GM23338 (cell line): ENCODE results near the gene ELL2.
"Not testable (repeated sequence)": the region's sequence is repeated elsewhere in the genome, so short reads cannot be mapped to it uniquely, and the experiment has no call there.

Experiments
- CREB1 ChIP-seq: fragments of 250-450 bp; sonication (Bioruptor Pico); IDR thresholded peaks from 2 replicates; pipeline ENCODE4 v1.5.0; 2020; ENCODE audit warnings: low read depth, mild to moderate bottlenecking, moderate library complexity
- EZH2 ChIP-seq: fragments of 200-600 bp; sonication (generic); IDR thresholded peaks from one replicate; pipeline ENCODE4 v1.8.0; 2017; ENCODE audit warnings: antibody characterized with exemption, mild to moderate bottlenecking, low read depth; ENCODE audit not compliant: unreplicated experiment
- EZH2phosphoT487 ChIP-seq: fragments of 200-600 bp; sonication (generic); IDR thresholded peaks from one replicate; pipeline ENCODE4 v1.8.1; 2018; ENCODE audit warnings: antibody characterized with exemption; ENCODE audit not compliant: unreplicated experiment
- JUNB ChIP-seq: IDR thresholded peaks from one replicate; pipeline ENCODE4 v1.6.1; 2016; ENCODE audit warnings: antibody characterized with exemption; ENCODE audit not compliant: unreplicated experiment
- NANOG ChIP-seq: IDR thresholded peaks from 2 replicates; pipeline ENCODE4 v1.6.1; 2016; ENCODE audit warnings: antibody characterized with exemption, borderline replicate concordance
- POLR2AphosphoS5 ChIP-seq: IDR thresholded peaks from 2 replicates; pipeline ENCODE4 v1.6.1; 2016; ENCODE audit warnings: antibody characterized with exemption, low read depth
- TF ChIP-seq, protein P1 (sequence below), 2 experiments: fragments of 200-600 bp in 1 of 2; sonication (generic) in 1 of 2; conservative IDR thresholded peaks; 2 replicates each; pipeline versions ENCODE4 v1.5.1 to v1.6.1; 2016 to 2017; ENCODE audit warnings: antibody characterized with exemption in 2 of 2, low read depth in 2 of 2, mild to moderate bottlenecking in 2 of 2, moderate library complexity in 1 of 2
- TF ChIP-seq, protein P2 (sequence below): IDR thresholded peaks from one replicate; pipeline ENCODE4 v1.6.1; 2018; ENCODE audit warnings: antibody characterized with exemption; ENCODE audit not compliant: unreplicated experiment

DNA sequence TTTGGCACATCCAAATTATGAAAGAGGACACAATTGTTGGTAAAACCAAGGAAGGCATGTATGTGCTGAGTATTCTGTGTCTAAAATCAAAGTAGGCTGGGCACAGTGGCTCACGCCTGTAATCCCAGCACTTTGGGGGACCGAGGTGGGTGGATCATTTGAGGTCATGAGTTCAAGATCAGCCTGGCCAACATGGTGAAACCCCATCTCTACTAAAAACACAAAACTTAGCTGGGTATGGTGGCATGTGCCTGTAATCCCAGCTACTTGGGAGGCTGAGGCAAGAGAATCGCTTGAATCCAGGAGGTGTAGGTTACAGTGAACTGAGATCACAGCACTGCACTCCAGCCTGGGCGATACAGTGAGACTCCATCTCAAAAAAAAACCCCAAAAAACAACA lies 124.7 kb downstream of the ELL2 start:
- not testable (repeated sequence) for TF ChIP-seq CREB1 (CRISPR knock-in tag); EZH2; POLR2AphosphoS5; NANOG; JUNB; EZH2phosphoT487
- TF ChIP-seq, protein P1, sequence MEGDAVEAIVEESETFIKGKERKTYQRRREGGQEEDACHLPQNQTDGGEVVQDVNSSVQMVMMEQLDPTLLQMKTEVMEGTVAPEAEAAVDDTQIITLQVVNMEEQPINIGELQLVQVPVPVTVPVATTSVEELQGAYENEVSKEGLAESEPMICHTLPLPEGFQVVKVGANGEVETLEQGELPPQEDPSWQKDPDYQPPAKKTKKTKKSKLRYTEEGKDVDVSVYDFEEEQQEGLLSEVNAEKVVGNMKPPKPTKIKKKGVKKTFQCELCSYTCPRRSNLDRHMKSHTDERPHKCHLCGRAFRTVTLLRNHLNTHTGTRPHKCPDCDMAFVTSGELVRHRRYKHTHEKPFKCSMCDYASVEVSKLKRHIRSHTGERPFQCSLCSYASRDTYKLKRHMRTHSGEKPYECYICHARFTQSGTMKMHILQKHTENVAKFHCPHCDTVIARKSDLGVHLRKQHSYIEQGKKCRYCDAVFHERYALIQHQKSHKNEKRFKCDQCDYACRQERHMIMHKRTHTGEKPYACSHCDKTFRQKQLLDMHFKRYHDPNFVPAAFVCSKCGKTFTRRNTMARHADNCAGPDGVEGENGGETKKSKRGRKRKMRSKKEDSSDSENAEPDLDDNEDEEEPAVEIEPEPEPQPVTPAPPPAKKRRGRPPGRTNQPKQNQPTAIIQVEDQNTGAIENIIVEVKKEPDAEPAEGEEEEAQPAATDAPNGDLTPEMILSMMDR (conservative IDR thresholded peaks at IDR 0.05; ENCODE audit: low read depth in 2 of 2), result not testable (repeated sequence)
- TF ChIP-seq, protein P2, sequence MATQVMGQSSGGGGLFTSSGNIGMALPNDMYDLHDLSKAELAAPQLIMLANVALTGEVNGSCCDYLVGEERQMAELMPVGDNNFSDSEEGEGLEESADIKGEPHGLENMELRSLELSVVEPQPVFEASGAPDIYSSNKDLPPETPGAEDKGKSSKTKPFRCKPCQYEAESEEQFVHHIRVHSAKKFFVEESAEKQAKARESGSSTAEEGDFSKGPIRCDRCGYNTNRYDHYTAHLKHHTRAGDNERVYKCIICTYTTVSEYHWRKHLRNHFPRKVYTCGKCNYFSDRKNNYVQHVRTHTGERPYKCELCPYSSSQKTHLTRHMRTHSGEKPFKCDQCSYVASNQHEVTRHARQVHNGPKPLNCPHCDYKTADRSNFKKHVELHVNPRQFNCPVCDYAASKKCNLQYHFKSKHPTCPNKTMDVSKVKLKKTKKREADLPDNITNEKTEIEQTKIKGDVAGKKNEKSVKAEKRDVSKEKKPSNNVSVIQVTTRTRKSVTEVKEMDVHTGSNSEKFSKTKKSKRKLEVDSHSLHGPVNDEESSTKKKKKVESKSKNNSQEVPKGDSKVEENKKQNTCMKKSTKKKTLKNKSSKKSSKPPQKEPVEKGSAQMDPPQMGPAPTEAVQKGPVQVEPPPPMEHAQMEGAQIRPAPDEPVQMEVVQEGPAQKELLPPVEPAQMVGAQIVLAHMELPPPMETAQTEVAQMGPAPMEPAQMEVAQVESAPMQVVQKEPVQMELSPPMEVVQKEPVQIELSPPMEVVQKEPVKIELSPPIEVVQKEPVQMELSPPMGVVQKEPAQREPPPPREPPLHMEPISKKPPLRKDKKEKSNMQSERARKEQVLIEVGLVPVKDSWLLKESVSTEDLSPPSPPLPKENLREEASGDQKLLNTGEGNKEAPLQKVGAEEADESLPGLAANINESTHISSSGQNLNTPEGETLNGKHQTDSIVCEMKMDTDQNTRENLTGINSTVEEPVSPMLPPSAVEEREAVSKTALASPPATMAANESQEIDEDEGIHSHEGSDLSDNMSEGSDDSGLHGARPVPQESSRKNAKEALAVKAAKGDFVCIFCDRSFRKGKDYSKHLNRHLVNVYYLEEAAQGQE, result not testable (repeated sequence)
